Endothelial cell (in vitro differentiated cells): ENCODE measurements around the gene TSHZ3. TPM values are rescaled to one million over a fixed set of nuclear protein-coding genes. Genes with fewer than 3 reads are reported as not detected.

ENCODE experiments used
- DNase-seq: peaks from one replicate; pipeline ENCODE4 v3.0.0; 2021; ENCODE audit warnings: low spot score
- H3K27ac Mint-ChIP-seq: one replicate; pipeline ENCODE4 v1.8.0; 2021; ENCODE audit warnings: mixed read lengths, inconsistent platforms; ENCODE audit not compliant: unreplicated experiment
- H3K27me3 Mint-ChIP-seq: one replicate; pipeline ENCODE4 v1.8.0; 2021; ENCODE audit warnings: mild to moderate bottlenecking, moderate library complexity, mixed read lengths, inconsistent platforms; ENCODE audit not compliant: unreplicated experiment
- H3K36me3 Mint-ChIP-seq: one replicate; pipeline ENCODE4 v1.8.0; 2021; ENCODE audit warnings: mild to moderate bottlenecking, low read depth, mixed read lengths, inconsistent platforms; ENCODE audit not compliant: unreplicated experiment
- H3K4me1 Mint-ChIP-seq: one replicate; pipeline ENCODE4 v1.8.0; 2021; ENCODE audit warnings: mild to moderate bottlenecking, mixed read lengths, inconsistent platforms; ENCODE audit not compliant: unreplicated experiment
- H3K4me3 Mint-ChIP-seq: one replicate; pipeline ENCODE4 v1.8.0; 2021; ENCODE audit warnings: mild to moderate bottlenecking, mixed read lengths, inconsistent platforms; ENCODE audit not compliant: unreplicated experiment
- H3K9me3 Mint-ChIP-seq: one replicate; pipeline ENCODE4 v1.8.0; 2021; ENCODE audit warnings: mixed read lengths, inconsistent platforms; ENCODE audit not compliant: unreplicated experiment
- total RNA-seq: library from RNA; stranded (reverse); fragmentation: NEBNext Ultra II Directional; extraction: Animal tissue kit (Norgen Biotek cat#: 25700); gene quantifications from one replicate; pipeline ENCODE4 v1.2.1, GENCODE V29; 2021; ENCODE audit not compliant: unreplicated experiment
- TF ChIP-seq, protein P1 (sequence below): fragments of 200-600 bp; sonication (generic); IDR thresholded peaks from one replicate; pipeline ENCODE4 v1.5.0; 2021; ENCODE audit warnings: antibody characterized with exemption; ENCODE audit not compliant: unreplicated experiment

The TSHZ3 gene
- total RNA-seq, 1 donor from 2014 or later: 12.3 TPM

DNA sequence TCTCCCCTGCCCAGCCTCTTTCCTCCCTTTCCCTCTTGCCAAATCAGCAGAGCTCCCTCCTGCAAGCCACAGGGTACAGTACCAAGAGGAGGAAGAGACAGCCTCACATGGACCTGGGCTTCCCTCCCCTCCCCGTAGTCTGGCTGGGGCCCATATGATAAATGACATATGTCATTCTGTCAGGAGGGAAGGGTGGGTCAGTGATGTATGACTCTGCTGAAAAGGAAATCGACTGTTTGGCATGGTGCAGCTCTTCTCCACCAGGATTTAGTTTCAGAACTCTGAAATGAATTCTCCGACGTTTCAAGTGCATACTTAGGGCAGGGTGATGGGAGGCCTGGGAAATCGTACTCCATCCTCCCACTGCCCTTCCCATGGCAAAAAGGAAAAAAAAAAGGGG, 9.8 kb downstream of the TSHZ3 start:
- peaks cover 2% of the 10 kb centered on the region for H3K27me3 Mint-ChIP-seq
- DNase-seq: no peak
- no peak overlapping the region for H3K4me3 Mint-ChIP-seq
- peaks cover 28% of the 10 kb centered on the region for H3K4me1 Mint-ChIP-seq
- TF ChIP-seq, protein P1, sequence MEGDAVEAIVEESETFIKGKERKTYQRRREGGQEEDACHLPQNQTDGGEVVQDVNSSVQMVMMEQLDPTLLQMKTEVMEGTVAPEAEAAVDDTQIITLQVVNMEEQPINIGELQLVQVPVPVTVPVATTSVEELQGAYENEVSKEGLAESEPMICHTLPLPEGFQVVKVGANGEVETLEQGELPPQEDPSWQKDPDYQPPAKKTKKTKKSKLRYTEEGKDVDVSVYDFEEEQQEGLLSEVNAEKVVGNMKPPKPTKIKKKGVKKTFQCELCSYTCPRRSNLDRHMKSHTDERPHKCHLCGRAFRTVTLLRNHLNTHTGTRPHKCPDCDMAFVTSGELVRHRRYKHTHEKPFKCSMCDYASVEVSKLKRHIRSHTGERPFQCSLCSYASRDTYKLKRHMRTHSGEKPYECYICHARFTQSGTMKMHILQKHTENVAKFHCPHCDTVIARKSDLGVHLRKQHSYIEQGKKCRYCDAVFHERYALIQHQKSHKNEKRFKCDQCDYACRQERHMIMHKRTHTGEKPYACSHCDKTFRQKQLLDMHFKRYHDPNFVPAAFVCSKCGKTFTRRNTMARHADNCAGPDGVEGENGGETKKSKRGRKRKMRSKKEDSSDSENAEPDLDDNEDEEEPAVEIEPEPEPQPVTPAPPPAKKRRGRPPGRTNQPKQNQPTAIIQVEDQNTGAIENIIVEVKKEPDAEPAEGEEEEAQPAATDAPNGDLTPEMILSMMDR: no peak
- H3K36me3 Mint-ChIP-seq: no peaks in the 10 kb centered on the region
- no peaks in the 10 kb centered on the region for H3K9me3 Mint-ChIP-seq
- H3K27ac Mint-ChIP-seq: no peak overlapping the region

DNA sequence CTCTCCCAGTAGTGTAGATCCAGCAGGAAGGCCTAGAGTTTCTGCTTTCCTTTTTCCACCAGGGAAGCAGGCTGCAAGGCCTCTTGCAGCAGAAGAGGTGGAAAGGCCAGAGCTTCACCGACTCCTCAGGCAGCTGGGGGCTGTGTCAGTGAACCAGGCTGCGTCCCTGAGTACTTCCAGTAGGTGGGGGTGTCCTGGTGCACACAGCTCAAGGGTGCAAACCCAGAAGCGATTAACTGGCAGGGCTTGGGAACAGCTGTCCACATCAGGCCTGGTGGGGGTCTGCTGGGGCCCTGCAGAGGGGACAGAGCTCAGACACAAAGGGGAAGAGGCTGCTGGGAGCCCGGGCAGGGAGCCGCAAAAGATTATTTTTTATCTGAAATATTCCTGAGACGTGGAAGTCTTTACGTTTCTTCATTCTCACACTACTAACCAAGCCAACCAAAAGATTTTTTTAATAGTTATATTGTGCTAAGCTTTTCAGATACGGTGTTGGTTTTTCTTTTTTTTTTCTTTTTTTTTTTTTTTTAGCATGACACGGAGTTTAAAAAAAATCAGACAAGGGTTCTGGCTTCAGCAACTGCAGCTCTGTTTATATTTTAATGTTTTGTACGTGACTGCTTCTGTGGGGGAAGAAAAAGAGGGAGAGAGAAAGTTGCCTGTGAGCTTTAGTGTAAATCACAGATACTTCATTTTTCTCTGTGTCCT, 11.0 kb downstream of the TSHZ3 start:
- DNase-seq: peak; percentile 68
- no peak overlapping the region for H3K27ac Mint-ChIP-seq
- H3K9me3 Mint-ChIP-seq: no peaks in the 10 kb centered on the region
- H3K27me3 Mint-ChIP-seq: peaks cover 2% of the 10 kb centered on the region
- no peak overlapping the region for H3K4me3 Mint-ChIP-seq
- peaks cover 28% of the 10 kb centered on the region for H3K4me1 Mint-ChIP-seq
- H3K36me3 Mint-ChIP-seq: no peaks in the 10 kb centered on the region
- TF ChIP-seq, protein P1: peak; percentile 50

DNA sequence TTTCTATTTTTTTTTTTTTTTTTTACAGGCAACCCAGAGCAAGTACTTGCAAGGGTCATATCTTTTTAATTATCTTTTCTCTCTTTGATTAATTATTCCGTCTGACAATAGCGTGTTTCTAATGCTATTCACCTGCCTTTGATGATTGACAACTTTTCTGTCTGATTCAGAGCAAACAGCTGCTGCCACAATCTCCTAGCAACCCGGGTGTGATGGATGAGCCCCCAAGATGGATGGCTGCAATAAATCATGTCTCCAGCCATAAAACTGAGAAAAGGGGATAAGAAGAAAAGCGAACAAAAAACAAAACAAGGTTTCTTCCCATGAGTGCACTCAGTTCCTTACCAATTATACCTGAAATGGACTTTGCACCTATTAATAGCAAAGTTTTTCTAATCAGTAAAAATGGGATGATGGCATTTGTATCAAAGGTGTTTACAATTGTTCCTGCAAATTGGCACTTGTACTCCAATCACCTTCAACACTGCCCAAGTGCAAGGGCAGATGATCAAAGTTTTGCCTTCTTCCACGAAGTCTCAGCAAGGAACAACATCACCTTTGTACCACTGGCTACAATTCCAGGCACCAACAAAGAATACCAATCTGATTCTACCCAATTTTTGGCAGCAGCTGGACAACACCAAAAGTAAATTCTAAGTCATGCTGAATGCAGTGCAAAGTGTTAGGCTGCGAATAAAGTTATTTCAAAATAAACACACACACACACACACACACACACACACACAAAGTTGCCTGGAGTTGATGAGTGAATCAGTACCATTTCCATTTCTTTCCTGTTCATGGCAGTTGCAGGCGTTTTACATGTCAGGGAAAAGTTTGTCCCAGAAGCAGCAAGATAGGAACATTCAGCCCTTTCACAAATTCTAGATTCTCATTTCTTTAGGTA, 12.0 kb downstream of the TSHZ3 start:
- no peak overlapping the region for H3K27ac Mint-ChIP-seq
- no peak for DNase-seq
- H3K4me3 Mint-ChIP-seq: no peak overlapping the region
- peaks cover 2% of the 10 kb centered on the region for H3K27me3 Mint-ChIP-seq
- no peaks in the 10 kb centered on the region for H3K36me3 Mint-ChIP-seq
- H3K4me1 Mint-ChIP-seq: peaks cover 28% of the 10 kb centered on the region
- H3K9me3 Mint-ChIP-seq: no peaks in the 10 kb centered on the region
- TF ChIP-seq, protein P1: no peak

DNA sequence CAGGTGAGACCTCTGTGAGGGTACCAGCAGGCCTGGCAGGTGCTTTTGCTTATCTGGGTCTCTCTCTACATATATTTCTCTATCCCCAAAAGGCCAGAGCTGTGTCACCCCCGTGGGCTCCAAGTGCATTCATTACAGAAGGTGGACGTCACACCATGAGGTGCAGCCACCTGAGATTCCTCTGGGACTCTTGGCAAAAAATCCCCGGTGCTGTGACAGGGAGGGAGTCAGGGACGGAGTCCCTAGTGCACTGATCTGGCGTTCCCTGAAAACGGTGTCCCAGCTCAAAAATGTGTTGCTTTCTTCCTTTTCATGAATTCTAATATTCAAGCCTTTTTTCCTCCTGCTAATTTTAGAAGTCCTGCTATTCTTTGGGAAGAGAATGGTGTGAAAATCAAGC, 13.5 kb downstream of the TSHZ3 start:
- no peaks in the 10 kb centered on the region for H3K9me3 Mint-ChIP-seq
- peaks cover 24% of the 10 kb centered on the region for H3K4me1 Mint-ChIP-seq
- DNase-seq: no peak
- H3K36me3 Mint-ChIP-seq: no peaks in the 10 kb centered on the region
- TF ChIP-seq, protein P1: no peak
- peaks cover 2% of the 10 kb centered on the region for H3K27me3 Mint-ChIP-seq
- no peak overlapping the region for H3K4me3 Mint-ChIP-seq
- H3K27ac Mint-ChIP-seq: no peak overlapping the region
